GM12873 (cell line): ENCODE data around the gene FAM81A.

Source experiments
- CTCF ChIP-seq: IDR thresholded peaks from 2 replicates; pipeline ENCODE4 v1.5.1; 2012; ENCODE audit warnings: low read depth, mild to moderate bottlenecking, moderate library complexity, low read length, control low read depth; ENCODE audit not compliant: insufficient read depth; ENCODE audit errors: missing control alignments

Gene FAM81A

GRCh38 chr15:59549301-59550185 lies 111.6 kb downstream of the FAM81A start:
- no peak for TF ChIP-seq CTCF

- TF ChIP-seq CTCF: no peak
These were observed 112.5 kb downstream of the FAM81A start for GRCh38 chr15:59550530-59550929.

DNA sequence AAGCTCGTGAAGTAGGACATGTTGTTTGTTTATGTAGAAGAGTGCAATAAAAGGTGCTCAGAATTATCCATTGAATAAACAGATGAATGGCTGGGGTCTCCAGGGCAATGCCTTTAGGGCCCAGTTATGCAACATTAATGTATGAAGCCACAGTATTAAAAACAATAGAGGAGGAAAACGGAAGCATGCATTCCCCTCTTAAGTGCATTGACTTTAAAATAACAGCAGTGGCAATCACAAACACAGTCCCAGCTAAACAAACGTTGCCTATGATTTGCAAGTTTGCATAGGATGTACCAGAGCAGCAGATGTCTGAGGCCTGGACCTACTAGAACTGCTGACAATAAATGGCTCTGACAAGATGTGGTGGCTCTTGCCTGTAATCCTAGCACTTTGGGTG lies 113.0 kb downstream of the FAM81A start:
- TF ChIP-seq CTCF: no peak

DNA sequence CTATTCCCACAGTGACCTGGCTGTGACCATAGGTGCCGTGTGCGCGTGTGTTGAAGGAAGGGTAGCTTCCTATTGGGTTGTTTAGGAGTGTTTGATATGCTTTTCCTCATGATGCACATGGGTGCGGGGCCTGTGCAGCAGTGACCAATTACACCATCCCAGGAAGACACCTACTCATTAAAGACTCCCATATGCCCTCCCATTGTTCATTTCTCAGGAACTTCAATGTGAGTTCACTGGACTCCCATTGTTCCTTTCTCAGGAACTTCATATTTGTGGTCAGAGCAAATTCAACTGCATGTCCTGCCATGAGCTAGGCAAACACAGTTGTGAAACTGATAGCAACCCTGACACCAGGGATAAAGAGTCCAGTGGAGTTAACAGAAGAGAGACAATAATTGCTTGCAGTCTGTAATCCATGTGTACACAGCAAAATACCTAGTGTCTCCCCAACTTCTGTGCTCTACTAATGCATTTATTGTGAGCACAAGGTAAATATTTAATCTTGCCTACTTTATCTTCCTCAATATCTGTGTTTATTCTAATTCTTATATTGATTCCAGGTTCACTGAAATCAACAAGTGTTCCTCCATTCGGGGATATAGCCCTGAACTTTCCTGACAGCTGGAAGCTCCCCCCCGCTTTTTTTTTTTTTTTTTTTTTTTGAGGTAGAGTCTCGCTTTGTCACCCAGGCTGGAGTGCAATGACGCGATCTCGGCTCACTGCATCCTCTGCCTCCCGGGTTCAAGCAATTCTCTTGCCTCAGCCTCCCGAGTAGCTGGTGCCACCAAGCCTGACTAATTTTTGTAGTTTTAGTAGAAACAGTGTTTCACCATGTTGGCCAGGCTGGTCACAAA lies 116.1 kb downstream of the FAM81A start:
- TF ChIP-seq CTCF: no peak

- no peak for TF ChIP-seq CTCF
These were observed 117.7 kb downstream of the FAM81A start for GRCh38 chr15:59555696-59556095.

GRCh38 chr15:59556380-59556779 lies 118.4 kb downstream of the FAM81A start:
- TF ChIP-seq CTCF: no peak

DNA sequence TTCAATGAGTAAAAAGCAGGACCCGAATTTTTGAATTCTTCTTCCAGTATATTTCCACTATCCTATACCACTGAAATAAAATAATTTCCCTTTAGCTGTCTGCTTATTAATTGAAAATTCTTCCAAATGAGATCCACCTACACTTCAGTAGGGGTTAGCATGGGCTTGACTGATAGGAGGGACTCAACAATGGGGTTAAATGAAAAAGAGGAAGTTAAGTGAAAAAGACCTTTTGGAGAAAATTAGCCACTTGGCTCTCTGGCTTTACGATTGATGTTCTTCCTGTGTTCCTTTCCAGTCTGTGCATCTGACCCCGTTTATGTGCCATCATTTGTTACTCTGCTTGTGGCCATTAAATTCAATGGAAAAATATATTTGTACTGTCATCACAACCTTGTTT lies 119.6 kb downstream of the FAM81A start:
- TF ChIP-seq CTCF: no peak
